HEK293T (cell line): ENCODE results near the gene ZNF821.

ENCODE experiments used
- ARNT ChIP-seq: fragments of 450-650 bp; IDR thresholded peaks from 2 replicates; pipeline ENCODE4 v1.6.1; 2017; ENCODE audit warnings: mild to moderate bottlenecking
- BHLHE40 ChIP-seq: fragments of 450-650 bp; IDR thresholded peaks from 2 replicates; pipeline ENCODE4 v1.6.1; 2016; ENCODE audit warnings: mild to moderate bottlenecking, moderate library complexity, borderline replicate concordance
- CTBP1 ChIP-seq: fragments of 450-650 bp; IDR thresholded peaks from 2 replicates; pipeline ENCODE4 v1.6.1; 2016; ENCODE audit warnings: borderline replicate concordance
- ELF4 ChIP-seq: fragments of 450-650 bp; IDR thresholded peaks from 2 replicates; pipeline ENCODE4 v1.6.1; 2017; ENCODE audit warnings: antibody characterized with exemption
- FOXA1 ChIP-seq: fragments of 450-650 bp; IDR thresholded peaks from 2 replicates; pipeline ENCODE4 v1.6.1; 2016; ENCODE audit warnings: mild to moderate bottlenecking
- FOXK2 ChIP-seq: fragments of 450-650 bp; IDR thresholded peaks from 2 replicates; pipeline ENCODE4 v1.6.1; 2016; ENCODE audit warnings: mild to moderate bottlenecking
- FOXM1 ChIP-seq: fragments of 450-650 bp; IDR thresholded peaks from 2 replicates; pipeline ENCODE4 v1.6.1; 2017; ENCODE audit warnings: mild to moderate bottlenecking, borderline replicate concordance
- HDGF ChIP-seq: fragments of 450-650 bp; IDR thresholded peaks from 2 replicates; pipeline ENCODE4 v1.6.1; 2017; ENCODE audit warnings: antibody characterized with exemption, borderline replicate concordance
- SP1 ChIP-seq: fragments of 450-650 bp; IDR thresholded peaks from 2 replicates; pipeline ENCODE4 v1.6.1; 2017
- SUZ12 ChIP-seq: fragments of 450-650 bp; IDR thresholded peaks from 2 replicates; pipeline ENCODE4 v1.6.1; 2016; ENCODE audit warnings: mild to moderate bottlenecking
- TARDBP ChIP-seq: fragments of 450-650 bp; IDR thresholded peaks from 2 replicates; pipeline ENCODE4 v1.6.1; 2016
- ZNF384 ChIP-seq: fragments of 450-650 bp; IDR thresholded peaks from 2 replicates; pipeline ENCODE4 v1.6.1; 2016

DNA sequence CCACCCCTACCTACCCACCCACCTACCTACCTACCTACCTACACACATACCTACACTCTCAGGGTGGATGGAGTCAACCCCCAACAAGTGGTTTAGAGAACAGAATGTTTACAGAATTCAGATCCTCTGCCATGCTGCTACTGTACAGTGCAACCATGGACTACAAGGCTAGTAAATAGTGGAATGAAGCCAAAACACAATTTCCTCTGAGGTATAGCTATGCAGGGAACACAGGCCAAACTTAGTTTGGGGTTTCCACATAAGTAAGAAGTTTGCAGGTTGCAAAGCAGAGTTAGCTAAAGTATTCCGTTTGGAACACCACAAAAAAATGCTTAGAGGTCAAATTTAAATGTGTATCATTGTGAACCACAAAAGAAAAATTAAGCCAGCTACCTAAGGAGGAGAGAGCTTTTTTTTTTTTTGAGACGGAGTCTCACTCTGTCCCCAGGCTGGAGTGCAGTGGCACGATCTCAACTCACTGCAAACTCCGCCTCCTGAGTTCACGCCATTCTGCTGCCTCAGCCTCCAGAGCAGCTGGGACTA, 72.7 kb downstream of the ZNF821 start:
- TF ChIP-seq ZNF384 (no peak), ELF4 (no peak), TARDBP (no peak), BHLHE40 (no peak), SP1 (no peak), CTBP1 (no peak), SUZ12 (no peak), FOXA1 (no peak), FOXM1 (no peak), ARNT (no peak), HDGF (no peak), FOXK2 (no peak)
